ENCODE measurements around the gene GKAP1.

- no peak for TF ChIP-seq CTCF (IDR thresholded peaks at IDR 0.05)
- no peak for TF ChIP-seq EZH2phosphoT487 (IDR thresholded peaks at IDR 0.05)
- no peak for TF ChIP-seq EZH2 (IDR thresholded peaks at IDR 0.05)
Measured at GRCh38 chr9:83701769-83702168, 115.8 kb downstream of the GKAP1 start.
